OCI-LY3 (cell line): ENCODE data around the gene STAP1.

Experiments used
- H2AFZ ChIP-seq: fragments of 200-600, 300-600 bp; shearing (Covaris generic); 2 replicates; pipeline ENCODE4 v1.6.0; 2014; ENCODE audit warnings: antibody characterized with exemption, low read depth, low read length
- H3K27ac ChIP-seq: fragments of 200-600, 300-600 bp; sonication (generic); 2 replicates; pipeline ENCODE4 v1.5.1; 2014; ENCODE audit warnings: mild to moderate bottlenecking, low read length, moderate library complexity, mixed read lengths
- H3K27me3 ChIP-seq: fragments of 200-600, 300-600 bp; sonication (generic); 2 replicates; pipeline ENCODE4 v1.6.1; 2014; ENCODE audit warnings: low read depth, low read length, mixed read lengths
- H3K36me3 ChIP-seq: fragments of 200-600, 300-600 bp; sonication (generic); replicated peaks from 2 replicates; pipeline ENCODE3; 2014; ENCODE audit warnings: low read depth, low read length, mixed read lengths
- H3K4me1 ChIP-seq: fragments of 300-600, 200-600 bp; sonication (generic); 2 replicates; pipeline ENCODE4 v1.6.1; 2014; ENCODE audit warnings: low read length, mixed read lengths
- H3K4me2 ChIP-seq: fragments of 200-600, 300-600 bp; sonication (generic); 2 replicates; pipeline ENCODE4 v1.6.1; 2014; ENCODE audit warnings: low read length, mixed read lengths
- H3K4me3 ChIP-seq: fragments of 300-600, 200-600 bp; sonication (generic); 2 replicates; pipeline ENCODE4 v1.5.1; 2014; ENCODE audit warnings: antibody characterized with exemption, mild to moderate bottlenecking, low read length, moderate library complexity
- H3K79me2 ChIP-seq: fragments of 300-600, 200-600 bp; shearing (Covaris generic); 2 replicates; pipeline ENCODE4 v1.6.1; 2014; ENCODE audit warnings: mild to moderate bottlenecking, low read length, mixed read lengths
- H3K9ac ChIP-seq: fragments of 300-600, 200-600 bp; shearing (Covaris generic); 2 replicates; pipeline ENCODE4 v1.6.0; 2014; ENCODE audit warnings: mild to moderate bottlenecking, low read length, moderate library complexity
- H3K9me3 ChIP-seq: fragments of 200-600, 300-600 bp; shearing (Covaris generic); 2 replicates; pipeline ENCODE4 v1.6.1; 2014; ENCODE audit warnings: low read length, mixed read lengths; ENCODE audit not compliant: insufficient read depth
- H4K20me1 ChIP-seq: fragments of 200-600, 300-600 bp; sonication (generic); 2 replicates; pipeline ENCODE4 v1.6.1; 2016; ENCODE audit warnings: low read length, mixed read lengths; ENCODE audit not compliant: insufficient read depth
- EZH2phosphoT487 ChIP-seq: fragments of 200-600 bp; shearing (Covaris generic); IDR thresholded peaks from 2 replicates; pipeline ENCODE4 v1.6.1; 2018; ENCODE audit warnings: antibody characterized with exemption, mixed run types, low read depth
- TF ChIP-seq, protein P1 (sequence below): fragments of 200-600, 300-600 bp; sonication (generic); IDR thresholded peaks from 2 replicates; pipeline ENCODE4 v1.5.1; 2014; ENCODE audit warnings: antibody characterized with exemption, low read length, low read depth

STAP1 gene, protein sequence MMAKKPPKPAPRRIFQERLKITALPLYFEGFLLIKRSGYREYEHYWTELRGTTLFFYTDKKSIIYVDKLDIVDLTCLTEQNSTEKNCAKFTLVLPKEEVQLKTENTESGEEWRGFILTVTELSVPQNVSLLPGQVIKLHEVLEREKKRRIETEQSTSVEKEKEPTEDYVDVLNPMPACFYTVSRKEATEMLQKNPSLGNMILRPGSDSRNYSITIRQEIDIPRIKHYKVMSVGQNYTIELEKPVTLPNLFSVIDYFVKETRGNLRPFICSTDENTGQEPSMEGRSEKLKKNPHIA

DNA sequence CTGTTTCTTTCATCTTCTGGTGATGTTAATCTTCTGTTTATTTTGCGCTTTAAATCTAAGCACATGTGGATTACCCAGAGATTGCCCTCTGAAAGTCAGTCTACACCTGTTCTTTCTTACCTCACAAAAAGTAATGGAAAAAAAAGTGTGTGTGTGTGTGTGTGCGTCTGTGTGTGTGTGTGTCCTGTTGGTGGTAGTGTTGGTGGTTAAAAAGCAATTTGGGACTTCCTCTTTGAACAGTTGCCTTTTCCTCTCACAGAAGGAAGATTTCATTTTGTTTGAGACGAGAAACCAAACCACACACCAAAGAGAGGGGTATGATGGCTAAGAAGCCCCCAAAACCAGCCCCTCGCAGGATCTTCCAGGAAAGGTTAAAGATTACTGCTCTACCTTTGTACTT is at the start of gene STAP1:
Gene STAP1, plus strand, starts transcription at position 235 of the 400 bp plus-strand sequence. Its CDS starts 83 bp downstream, at position 318.
- no peaks in the 10 kb centered on the region for H3K9me3 ChIP-seq
- H3K4me3 ChIP-seq, result peak within 1 kb of the TSS; percentile 77
- peaks cover 6% of the 10 kb centered on the region for H3K4me1 ChIP-seq
- H3K9ac ChIP-seq, result peak within 1 kb of the TSS; percentile 65
- TF ChIP-seq EZH2phosphoT487, result no peak
- TF ChIP-seq, protein P1, sequence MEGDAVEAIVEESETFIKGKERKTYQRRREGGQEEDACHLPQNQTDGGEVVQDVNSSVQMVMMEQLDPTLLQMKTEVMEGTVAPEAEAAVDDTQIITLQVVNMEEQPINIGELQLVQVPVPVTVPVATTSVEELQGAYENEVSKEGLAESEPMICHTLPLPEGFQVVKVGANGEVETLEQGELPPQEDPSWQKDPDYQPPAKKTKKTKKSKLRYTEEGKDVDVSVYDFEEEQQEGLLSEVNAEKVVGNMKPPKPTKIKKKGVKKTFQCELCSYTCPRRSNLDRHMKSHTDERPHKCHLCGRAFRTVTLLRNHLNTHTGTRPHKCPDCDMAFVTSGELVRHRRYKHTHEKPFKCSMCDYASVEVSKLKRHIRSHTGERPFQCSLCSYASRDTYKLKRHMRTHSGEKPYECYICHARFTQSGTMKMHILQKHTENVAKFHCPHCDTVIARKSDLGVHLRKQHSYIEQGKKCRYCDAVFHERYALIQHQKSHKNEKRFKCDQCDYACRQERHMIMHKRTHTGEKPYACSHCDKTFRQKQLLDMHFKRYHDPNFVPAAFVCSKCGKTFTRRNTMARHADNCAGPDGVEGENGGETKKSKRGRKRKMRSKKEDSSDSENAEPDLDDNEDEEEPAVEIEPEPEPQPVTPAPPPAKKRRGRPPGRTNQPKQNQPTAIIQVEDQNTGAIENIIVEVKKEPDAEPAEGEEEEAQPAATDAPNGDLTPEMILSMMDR, result peak; percentile 46
- no peaks in the 10 kb centered on the region for H3K36me3 ChIP-seq
- no peaks in the 10 kb centered on the region for H4K20me1 ChIP-seq
- peak within 1 kb of the TSS; percentile 81 for H3K4me2 ChIP-seq
- H3K27me3 ChIP-seq, result no peaks in the 10 kb centered on the region
- peak within 1 kb of the TSS; percentile 100 for H2AFZ ChIP-seq
- H3K27ac ChIP-seq, result no peak within 1 kb of the TSS
- H3K79me2 ChIP-seq, result no peaks in the 10 kb centered on the region

DNA sequence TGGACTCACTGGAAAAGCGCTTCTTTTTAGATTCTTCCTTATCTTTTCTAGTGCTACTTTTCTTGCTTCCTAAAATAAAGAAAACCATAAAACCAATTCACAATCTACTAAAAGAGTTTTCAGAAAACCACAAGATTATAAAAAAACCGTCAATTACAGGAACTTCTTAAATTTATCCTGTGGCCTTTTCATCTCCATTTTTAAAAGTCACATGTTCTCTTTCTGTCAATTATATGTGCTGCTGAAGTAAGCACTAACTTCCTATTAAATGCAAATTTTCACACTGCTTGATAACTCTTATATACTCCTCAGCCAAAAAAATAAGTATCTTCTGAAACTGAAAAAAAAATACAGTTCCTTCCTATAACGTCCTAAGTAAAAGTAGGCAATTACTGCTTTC is 46.0 kb upstream of the STAP1 start:
- no peaks in the 10 kb centered on the region for H3K27me3 ChIP-seq
- no peak overlapping the region for H3K4me2 ChIP-seq
- peaks cover 38% of the 10 kb centered on the region for H3K36me3 ChIP-seq
- H3K27ac ChIP-seq, result no peak overlapping the region
- no peaks in the 10 kb centered on the region; the same call in 1 of the 2 replicates for H3K79me2 ChIP-seq
- H3K4me3 ChIP-seq, result no peak overlapping the region
- H3K4me1 ChIP-seq, result no peaks in the 10 kb centered on the region
- no peak overlapping the region for H2AFZ ChIP-seq
- H3K9me3 ChIP-seq, result no peaks in the 10 kb centered on the region
- H3K9ac ChIP-seq, result no peak overlapping the region
- TF ChIP-seq, protein P1, result no peak
- TF ChIP-seq EZH2phosphoT487, result no peak
- H4K20me1 ChIP-seq, result no peaks in the 10 kb centered on the region

DNA sequence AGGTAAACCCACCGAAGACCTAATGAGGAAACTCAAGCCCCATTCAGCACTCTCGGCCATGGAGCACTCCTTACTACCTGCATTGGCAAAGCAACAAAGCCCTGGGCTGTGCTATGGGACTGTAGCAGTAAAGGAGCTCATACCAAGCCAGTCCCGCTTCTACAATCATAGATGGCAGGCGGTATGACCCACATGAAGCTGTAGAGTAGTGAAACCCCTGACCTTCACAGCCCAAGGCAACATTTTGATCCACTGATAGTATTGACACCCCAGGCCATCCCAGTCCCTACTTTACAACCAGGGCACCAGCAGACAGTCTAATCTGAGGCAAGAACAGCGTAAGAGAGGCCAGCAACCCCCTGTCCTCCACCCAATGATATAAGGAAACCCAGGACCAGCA is 38.4 kb upstream of the STAP1 start:
- Histone ChIP-seq H3K9me3 (no peaks in the 10 kb centered on the region), H3K4me3 (no peak overlapping the region), H3K36me3 (peaks cover 18% of the 10 kb centered on the region), H3K4me2 (no peak overlapping the region), H3K4me1 (peaks cover 8% of the 10 kb centered on the region; the same call in 1 of the 2 replicates), H3K9ac (no peak overlapping the region), H3K27ac (no peak overlapping the region), H3K27me3 (no peaks in the 10 kb centered on the region), H2AFZ (no peak overlapping the region), H4K20me1 (peaks cover 13% of the 10 kb centered on the region), H3K79me2 (peaks cover 40% of the 10 kb centered on the region)
- no peak for TF ChIP-seq EZH2phosphoT487
- TF ChIP-seq, protein P1, result no peak

DNA sequence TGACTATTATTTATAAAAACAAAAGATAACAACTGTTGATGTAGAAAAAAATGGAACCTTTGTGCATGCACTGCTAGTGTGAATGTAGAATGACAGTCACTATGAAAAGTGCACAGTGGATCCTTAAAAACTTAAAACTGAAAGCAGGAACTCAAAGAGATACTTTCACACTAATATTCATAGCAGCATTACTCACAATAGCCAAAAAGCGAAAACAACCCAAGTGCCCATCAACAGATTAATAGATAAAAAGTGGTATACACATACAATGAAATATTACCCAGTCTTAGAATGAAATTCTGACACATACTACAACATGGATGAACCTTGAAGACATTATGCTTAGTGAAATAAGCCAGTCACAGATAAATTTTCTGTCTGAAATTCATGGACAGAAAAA is 37.0 kb upstream of the STAP1 start:
- Histone ChIP-seq H3K4me3 (no peak overlapping the region), H3K79me2 (peaks cover 51% of the 10 kb centered on the region), H3K27ac (no peak overlapping the region), H3K4me2 (no peak overlapping the region), H3K36me3 (peaks cover 19% of the 10 kb centered on the region), H3K4me1 (peaks cover 8% of the 10 kb centered on the region; the same call in 1 of the 2 replicates), H4K20me1 (peaks cover 13% of the 10 kb centered on the region), H2AFZ (no peak overlapping the region), H3K27me3 (no peaks in the 10 kb centered on the region), H3K9me3 (no peaks in the 10 kb centered on the region), H3K9ac (no peak overlapping the region)
- TF ChIP-seq, protein P1, result no peak
- no peak for TF ChIP-seq EZH2phosphoT487
